ENCODE data around the gene SPRR3.
"Not testable (repeated sequence)": the region's sequence is repeated elsewhere in the genome, so short reads cannot be mapped to it uniquely, and the experiment has no call there.

SPRR3 gene

DNA sequence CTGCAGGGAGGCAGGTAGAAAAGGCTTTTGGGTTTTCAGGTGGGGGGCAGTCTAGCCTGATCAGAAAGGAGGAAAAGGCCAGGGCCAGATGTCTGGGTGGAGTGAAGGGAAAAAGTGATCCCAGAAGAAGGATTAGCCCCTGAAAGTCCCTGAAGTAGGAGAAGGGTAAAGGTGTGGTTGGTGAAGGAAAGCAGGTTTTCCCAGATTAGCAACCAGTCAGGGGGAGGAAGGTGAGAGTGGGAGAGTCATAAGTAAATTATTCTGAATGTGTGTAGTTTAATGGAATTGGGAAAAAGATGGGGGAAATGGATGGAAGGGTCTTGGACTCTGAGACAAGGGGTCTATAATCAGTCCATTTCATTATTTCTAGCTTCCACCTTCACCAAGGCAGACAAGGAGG, 18.3 kb upstream of the SPRR3 start:
- no peak for DNase-seq (ENCODE audit: low read depth, low spot score)

DNA sequence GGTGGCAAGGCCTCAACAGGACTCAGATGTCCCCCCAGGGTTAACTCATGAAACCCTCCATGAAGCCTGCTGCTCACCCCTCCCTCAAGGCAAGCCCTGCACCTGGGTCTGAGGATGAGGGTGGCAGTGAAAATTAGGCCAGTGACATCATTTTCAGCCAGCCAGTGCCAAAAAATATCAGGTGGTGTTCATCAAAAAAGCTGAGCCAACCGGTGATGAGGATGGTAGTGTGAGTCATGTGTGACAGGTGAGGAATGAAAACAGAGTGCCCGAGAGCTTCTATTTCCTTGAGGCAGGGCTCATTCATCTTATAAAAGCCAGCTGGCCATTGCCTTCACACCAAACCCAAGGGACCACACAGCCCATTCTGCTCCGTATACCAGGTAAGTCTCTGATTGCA, 17.8 kb upstream of the SPRR3 start, which contains the start of gene SPRR1A:
SPRR1A (plus strand) TSS at position 339 of the 400 bp plus-strand sequence. CDS start 1,150 bp downstream, outside the sequence.
- no peak for DNase-seq (ENCODE audit: low read depth, low spot score)

DNA sequence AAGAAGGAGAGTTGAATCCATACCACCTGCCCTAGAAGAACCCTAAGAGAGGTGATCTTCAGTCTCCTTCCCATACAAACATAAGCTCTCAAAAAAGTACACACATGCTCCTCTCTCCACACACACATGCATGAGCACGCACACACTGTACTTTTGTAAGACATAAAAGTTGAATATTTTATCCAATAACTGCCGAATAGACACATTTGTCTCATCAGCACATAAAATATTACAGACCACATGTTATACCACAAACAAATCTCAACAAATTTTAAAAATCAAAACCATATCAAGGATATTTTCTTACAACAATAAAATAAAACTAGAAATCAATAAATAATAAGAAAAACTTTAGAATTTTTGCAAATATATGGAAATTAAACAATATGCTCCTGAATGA, 15.0 kb upstream of the SPRR3 start:
- DNase-seq (ENCODE audit: low read depth, low spot score): no peak

DNA sequence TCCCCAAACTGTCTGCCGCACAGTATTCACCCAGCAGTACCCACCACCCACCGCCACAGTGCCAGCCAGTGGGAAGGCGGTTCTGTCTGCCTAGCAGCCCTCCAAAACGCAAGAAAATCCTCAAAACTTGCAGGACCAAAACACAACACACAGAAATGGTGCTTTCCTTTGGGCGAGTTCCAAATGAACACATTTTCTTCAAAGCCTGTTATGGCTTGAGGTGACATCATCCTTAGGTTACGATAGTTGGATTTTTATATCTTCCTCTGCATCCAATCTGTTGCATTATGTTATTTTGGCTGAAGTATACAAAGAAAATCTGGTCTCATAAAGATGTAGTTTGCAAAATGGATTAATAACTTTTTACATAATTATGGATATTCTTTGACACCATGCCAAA, 8.4 kb upstream of the SPRR3 start:
- DNase-seq (ENCODE audit: low read depth, low spot score): no peak

DNA sequence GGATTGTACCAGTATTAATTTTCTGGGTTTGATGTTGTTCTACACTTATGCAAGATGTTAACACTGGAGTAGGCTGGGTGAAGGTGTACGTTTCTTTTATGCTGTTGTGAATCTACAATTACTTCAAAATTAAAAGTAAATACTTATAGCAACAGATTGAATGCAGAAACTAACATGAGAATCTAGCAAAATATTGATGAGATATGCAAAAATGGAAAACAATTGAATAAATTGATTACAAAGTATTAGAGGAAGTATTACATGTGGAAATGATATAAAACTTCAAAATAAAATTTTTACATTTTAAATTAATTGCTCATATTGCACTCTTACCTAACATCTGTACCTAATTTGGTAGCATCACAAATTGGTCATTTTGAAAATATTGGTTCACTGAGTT, 5.7 kb upstream of the SPRR3 start:
- no peak for DNase-seq (ENCODE audit: low read depth, low spot score)

DNA sequence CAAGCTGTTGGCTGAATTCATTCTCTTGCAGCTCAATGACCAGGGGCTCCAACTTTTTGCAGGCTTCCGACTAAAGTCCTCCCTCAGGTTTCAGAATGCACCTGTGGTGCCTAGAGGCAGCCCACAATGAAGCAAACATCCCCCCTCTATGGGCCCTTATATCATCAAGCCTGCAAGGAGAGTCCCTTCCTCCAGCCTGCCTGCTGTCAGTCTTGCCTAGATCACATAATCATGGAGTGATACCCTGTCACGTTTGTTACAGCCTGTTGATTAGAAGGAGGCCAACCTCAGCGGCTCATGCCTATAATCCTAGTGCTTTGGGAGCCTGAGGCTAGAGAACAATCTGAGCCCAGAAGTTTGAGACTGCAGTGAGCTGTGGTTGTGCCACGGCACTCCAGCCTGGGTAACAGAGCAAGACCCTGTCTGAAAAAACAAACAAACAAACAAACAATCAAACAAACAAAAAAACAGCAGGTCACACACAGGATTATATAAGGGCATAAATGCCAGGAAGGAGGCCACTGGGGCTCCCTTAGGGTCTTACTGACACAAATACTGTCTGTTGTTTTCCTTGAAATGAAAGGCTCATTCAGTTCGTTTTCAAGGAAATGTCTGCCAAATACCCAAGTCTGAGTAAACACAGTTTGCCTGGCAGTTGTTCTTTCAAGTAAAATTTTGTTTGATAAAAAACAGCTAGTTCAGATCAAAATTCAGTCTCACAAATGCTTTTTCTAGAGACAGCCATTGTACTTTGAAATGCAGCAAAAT, 4.7 kb upstream of the SPRR3 start:
- no peak for DNase-seq (ENCODE audit: low read depth, low spot score)

GRCh38 chr1:152997901-152998300, 3.6 kb upstream of the SPRR3 start:
- no peak for DNase-seq (ENCODE audit: low read depth, low spot score)

DNA sequence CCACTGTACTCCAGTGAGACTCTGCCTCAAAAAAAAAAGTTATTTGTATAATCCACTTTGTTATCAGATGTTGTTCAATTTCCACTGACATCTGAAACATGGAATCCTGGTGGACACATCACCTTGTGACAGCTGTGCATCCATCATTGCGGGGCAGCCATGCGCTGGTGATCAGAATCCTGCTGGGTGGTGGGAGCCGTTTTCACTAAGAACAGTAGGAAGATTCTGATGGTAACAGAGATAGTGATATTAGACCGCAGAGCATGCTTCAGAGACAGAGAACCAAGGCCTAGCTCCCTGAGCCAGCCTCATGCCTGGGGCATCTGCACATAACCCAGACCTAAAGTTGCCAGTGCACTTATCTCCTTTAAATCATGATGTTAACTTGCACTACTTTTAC, 3.1 kb upstream of the SPRR3 start:
- no peak for DNase-seq (ENCODE audit: low read depth, low spot score)

DNA sequence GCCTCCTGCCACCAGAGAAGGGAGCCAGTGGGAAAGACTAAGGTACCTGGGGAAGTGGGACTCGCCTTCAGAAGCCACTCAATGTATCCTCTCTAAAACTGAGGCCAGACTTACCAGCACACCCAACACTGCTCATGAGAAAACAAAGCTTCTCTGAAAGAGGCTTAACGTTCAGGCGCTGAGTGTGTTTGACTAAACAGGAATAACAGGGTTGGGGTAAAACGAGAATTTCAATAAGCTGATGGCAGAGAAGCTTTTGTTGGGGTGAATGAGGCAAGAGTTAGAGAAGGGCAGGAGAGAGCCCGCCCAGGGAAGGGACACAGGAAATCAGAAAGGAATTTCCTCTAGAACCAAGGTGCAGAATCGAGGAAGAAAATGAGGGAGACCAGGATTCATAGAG, 1.7 kb upstream of the SPRR3 start:
- DNase-seq (ENCODE audit: low read depth, low spot score): no peak

DNA sequence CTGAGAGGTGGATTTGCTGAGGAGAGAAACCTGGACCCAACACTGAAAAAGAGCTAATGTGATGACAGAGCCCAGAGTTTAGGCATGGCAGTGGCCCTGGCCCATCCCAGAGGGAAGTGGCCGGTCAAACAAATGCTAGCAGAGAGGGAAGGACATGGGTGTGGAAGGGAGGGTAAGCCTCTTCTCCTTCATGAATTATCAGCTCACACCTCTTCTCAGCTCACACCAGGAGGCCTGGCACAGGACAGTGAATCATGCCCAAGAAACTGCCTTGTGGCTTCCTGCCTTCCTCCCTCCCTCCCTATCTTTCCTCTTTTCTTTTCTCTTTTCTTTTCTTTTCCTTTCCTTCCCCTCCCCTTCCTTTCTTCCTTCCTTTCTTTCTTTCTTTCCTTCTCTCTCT, 1.3 kb upstream of the SPRR3 start:
- no peak for DNase-seq (ENCODE audit: low read depth, low spot score)

DNA sequence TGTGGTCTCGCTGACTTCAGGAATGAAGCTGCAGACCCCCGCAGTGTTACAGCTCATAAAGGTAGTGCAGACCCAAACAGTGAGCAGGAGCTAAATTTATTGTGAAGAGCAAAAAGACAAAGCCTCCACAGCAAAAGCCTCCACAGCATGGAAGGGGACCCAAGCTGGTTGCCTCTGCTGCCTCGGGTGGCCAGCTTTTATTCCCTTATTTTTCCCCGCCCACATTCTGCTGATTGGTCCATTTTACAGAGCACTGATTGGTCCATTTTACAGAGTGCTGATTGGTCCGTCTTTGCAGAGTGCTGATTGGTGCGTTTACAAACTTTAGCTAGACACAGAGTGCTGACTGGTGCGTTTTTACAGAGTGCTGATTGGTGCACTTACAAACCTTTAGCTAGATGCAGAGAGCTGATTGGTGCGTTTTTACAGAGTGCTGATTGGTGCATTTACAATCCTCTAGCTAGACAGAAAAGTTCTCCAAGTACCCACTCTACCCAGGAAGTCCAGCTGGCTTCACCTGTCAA, 9.7 kb downstream of the SPRR3 start:
- not testable (repeated sequence) for DNase-seq (ENCODE audit: low read depth, low spot score)

- DNase-seq (ENCODE audit: low read depth, low spot score): not testable (repeated sequence)
Measured at GRCh38 chr1:153021829-153022228, 20.3 kb downstream of the SPRR3 start.

DNA sequence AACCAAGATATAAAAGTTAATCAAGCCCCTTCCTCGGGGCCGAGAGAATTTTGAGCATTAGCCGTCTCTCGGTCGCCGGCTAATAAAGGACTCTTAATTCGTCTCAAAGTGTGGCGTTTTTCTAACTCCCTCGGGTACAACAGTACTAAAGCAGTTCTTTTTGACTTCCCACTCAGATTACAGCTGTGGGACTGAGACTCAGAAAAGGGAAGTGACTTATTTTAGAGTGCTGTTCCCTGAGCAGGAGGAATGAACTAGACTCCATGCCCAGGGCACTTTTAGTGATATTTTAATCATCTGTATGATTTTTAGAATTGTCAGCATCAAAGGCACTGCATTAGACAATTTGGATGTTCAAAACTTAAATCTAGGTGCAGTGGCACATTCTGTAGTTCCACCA, 20.8 kb downstream of the SPRR3 start:
- DNase-seq (ENCODE audit: low read depth, low spot score): not testable (repeated sequence)

GRCh38 chr1:153023109-153023508, 21.6 kb downstream of the SPRR3 start:
- no peak for DNase-seq (ENCODE audit: low read depth, low spot score)

DNA sequence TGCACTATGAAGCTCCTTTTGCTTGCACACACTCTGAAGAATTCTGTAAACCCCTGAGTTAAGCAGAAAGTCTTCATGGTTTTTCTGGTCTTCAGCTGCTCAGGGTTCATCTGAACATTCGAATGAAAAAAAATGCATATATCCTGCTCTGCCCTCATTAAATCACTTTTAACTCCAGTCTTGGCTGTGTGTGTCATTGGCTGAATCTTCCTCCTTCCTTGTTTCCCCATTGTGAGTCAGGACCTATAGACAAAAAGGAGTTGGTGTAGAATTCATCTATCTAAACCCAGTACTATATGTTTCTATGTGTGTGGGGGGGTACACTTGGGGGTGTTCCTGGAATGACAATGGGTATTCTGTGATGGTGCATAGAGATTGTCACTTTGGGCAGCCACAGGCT, 22.9 kb downstream of the SPRR3 start:
- no peak for DNase-seq (ENCODE audit: low read depth, low spot score)

- DNase-seq (ENCODE audit: low read depth, low spot score): no peak
Measured at GRCh38 chr1:153025797-153026196, 24.2 kb downstream of the SPRR3 start.

- DNase-seq (ENCODE audit: low read depth, low spot score): no peak
Measured at GRCh38 chr1:153028766-153029165, 27.2 kb downstream of the SPRR3 start.

DNA sequence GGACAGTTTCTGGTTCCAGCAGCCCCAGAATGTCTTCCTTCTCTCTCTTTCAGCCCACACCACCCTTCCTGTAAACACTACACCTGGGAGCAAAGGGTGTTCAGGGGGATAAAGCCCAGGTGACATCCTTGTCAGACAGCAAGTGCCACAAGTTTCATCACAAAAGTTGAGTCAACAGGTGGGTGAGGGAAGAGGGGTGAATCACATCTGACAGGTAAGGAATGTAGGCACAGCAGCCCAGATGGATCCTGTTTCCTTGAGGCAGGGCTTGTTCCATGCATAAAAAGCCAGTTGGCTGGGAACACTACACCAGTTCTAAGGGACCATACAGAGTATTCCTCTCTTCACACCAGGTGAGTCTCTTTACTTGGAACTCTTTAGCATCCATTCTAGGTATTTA, 29.3 kb downstream of the SPRR3 start, which contains the start of gene SPRR1B:
SPRR1B (plus strand) TSS at position 309 of the 400 bp plus-strand sequence. CDS start 1,143 bp downstream, outside the sequence.
- no peak for DNase-seq (ENCODE audit: low read depth, low spot score)

GRCh38 chr1:153032073-153032472, 30.5 kb downstream of the SPRR3 start:
- no peak for DNase-seq (ENCODE audit: low read depth, low spot score)

DNA sequence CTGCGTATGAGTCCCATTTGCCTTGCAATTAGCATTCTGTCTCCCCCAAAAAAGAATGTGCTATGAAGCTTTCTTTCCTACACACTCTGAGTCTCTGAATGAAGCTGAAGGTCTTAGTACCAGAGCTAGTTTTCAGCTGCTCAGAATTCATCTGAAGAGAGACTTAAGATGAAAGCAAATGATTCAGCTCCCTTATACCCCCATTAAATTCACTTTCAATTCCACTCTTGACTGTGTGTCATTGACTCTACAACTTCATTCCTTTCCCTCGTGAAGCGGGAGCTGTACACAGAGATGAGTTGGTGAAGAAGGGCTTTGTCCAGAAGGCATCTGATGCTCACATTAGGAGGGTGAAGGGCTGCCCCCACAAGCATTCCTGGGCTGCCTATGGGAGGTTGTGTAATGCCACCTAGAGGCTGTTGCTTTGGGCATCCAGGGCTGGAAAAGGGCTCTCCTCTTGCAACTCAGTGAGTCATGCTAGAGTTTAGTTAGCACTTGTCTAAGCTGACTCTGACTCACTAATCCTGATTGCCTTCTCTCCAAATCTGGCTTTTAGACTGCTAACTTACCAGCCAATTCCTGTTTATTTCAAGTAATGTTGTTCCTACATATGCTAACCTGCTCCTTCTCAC, 31.2 kb downstream of the SPRR3 start:
- no peak for DNase-seq (ENCODE audit: low read depth, low spot score)

- no peak for DNase-seq (ENCODE audit: low read depth, low spot score)
Measured at GRCh38 chr1:153035211-153035610, 33.7 kb downstream of the SPRR3 start.

DNA sequence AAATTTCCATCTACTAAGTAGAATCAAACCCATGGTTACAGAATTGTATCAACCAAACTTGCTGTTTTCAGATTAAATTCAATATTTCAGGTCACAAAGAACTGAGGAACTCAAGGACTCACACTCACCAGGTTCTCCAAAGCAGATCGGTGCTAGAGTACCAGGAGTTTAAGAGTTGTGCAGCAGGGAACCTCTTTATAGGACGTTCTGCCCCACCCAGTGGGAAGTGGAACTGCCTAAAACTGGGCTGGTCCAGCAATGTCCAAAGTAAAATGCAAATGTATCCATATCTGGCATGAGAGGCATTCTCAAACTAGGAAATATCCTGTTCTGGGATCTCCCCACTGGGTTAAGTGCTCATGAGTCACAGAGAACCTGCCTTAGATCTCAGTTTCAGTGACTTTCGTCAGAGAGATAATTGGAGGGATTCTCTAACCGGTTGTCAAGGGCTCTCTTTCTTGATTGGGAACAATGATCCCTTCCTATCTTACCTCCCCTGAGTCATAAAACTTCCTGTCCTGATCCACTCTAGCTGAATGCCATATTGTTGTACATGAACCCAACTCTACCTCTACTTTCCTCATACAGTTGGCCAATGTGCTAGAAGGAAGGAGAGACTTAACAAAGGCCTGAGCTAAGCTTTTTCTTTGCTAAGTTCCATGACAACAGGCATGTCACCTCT, 39.5 kb downstream of the SPRR3 start, which contains the start of gene SPRR2D:
SPRR2D (minus strand) TSS at position 171 of the 682 bp plus-strand sequence. CDS start 774 bp downstream, outside the sequence.
- DNase-seq (ENCODE audit: low read depth, low spot score): no peak

All from brain pericyte (primary cell).